Ureter (tissue), 1 donor: ENCODE measurements around the gene ATP5ME. TPM values are rescaled to one million over a fixed set of nuclear protein-coding genes. Genes with fewer than 3 reads are reported as not detected.
"Not testable (repeated sequence)": the region's sequence is repeated elsewhere in the genome, so short reads cannot be mapped to it uniquely, and the experiment has no call there.

Experiments used
- DNase-seq: peaks from one replicate; pipeline ENCODE4 v3.0.0-alpha.2; 2020; ENCODE audit warnings: low spot score
- total RNA-seq: library from RNA; stranded (reverse); gene quantifications from one replicate; pipeline ENCODE4 v1.2.4, GENCODE V29; 2023
- donor health status: DM: yes; HTN: yes; CAD: no.

ATP5ME gene
- total RNA-seq, 1 donor from 2014 or later, result 317 TPM

- DNase-seq, result no peak
Observed at GRCh38 chr4:635851-636627, 38.0 kb downstream of the ATP5ME start.

- not testable (repeated sequence) for DNase-seq
Observed at GRCh38 chr4:635066-635835, 38.8 kb downstream of the ATP5ME start.

- no peak for DNase-seq
Observed at GRCh38 chr4:634599-634985, 39.5 kb downstream of the ATP5ME start.

- DNase-seq, result no peak
Observed at GRCh38 chr4:633976-634598, 40.0 kb downstream of the ATP5ME start.

GRCh38 chr4:633406-633805 is 40.7 kb downstream of the ATP5ME start:
- no peak for DNase-seq

- no peak for DNase-seq
Observed at GRCh38 chr4:632926-633325, 41.1 kb downstream of the ATP5ME start.

- no peak for DNase-seq
Observed at GRCh38 chr4:632196-632790, 41.8 kb downstream of the ATP5ME start.

- DNase-seq, result no peak
Observed at GRCh38 chr4:630656-631055, 43.4 kb downstream of the ATP5ME start.

- no peak for DNase-seq
Observed at GRCh38 chr4:629915-630641, 44.0 kb downstream of the ATP5ME start.

- no peak for DNase-seq
Observed at GRCh38 chr4:629636-629914, 44.5 kb downstream of the ATP5ME start.

GRCh38 chr4:628821-629635 is 45.0 kb downstream of the ATP5ME start:
- no peak for DNase-seq

- DNase-seq, result no peak
Observed at GRCh38 chr4:628311-628741, 45.8 kb downstream of the ATP5ME start.

GRCh38 chr4:627347-628125 is 46.5 kb downstream of the ATP5ME start:
- DNase-seq, result no peak

- no peak for DNase-seq
Observed at GRCh38 chr4:626201-627091, 47.6 kb downstream of the ATP5ME start.

- no peak for DNase-seq
Observed at GRCh38 chr4:625631-626161, 48.4 kb downstream of the ATP5ME start.

- no peak for DNase-seq
Observed at GRCh38 chr4:624705-625590, 49.1 kb downstream of the ATP5ME start, which contains the start of gene PDE6B. PDE6B (plus strand) TSS chr4:625573; CDS start chr4:625627, 54 bp downstream.

- DNase-seq, result no peak
Observed at GRCh38 chr4:623914-624566, 50.0 kb downstream of the ATP5ME start.
